HG03159 (cell line): Measurements from ENCODE around the gene LTA.

ENCODE experiments used
- ATAC-seq: cut with Tn5 transposase; IDR thresholded peaks from one replicate; pipeline ENCODE4 v1.9.1; 2021; ENCODE audit warnings: mild to moderate bottlenecking, moderate library complexity; ENCODE audit not compliant: unreplicated experiment

The LTA gene

GRCh38 chr6:31621991-31622390, 49.9 kb downstream of the LTA start:
- no peak for ATAC-seq

- no peak for ATAC-seq
Measured at GRCh38 chr6:31622684-31623091, 50.6 kb downstream of the LTA start.
